Measurements from ENCODE around the gene CKB. TPM values are rescaled to one million over a fixed set of nuclear protein-coding genes. Genes with fewer than 3 reads are reported as not detected.
A peak's percentile ranks its signal among the peaks of the same experiment; 100 is the strongest.

CKB gene
- total RNA-seq, 1 donor from 2014 or later = 178 TPM

DNA sequence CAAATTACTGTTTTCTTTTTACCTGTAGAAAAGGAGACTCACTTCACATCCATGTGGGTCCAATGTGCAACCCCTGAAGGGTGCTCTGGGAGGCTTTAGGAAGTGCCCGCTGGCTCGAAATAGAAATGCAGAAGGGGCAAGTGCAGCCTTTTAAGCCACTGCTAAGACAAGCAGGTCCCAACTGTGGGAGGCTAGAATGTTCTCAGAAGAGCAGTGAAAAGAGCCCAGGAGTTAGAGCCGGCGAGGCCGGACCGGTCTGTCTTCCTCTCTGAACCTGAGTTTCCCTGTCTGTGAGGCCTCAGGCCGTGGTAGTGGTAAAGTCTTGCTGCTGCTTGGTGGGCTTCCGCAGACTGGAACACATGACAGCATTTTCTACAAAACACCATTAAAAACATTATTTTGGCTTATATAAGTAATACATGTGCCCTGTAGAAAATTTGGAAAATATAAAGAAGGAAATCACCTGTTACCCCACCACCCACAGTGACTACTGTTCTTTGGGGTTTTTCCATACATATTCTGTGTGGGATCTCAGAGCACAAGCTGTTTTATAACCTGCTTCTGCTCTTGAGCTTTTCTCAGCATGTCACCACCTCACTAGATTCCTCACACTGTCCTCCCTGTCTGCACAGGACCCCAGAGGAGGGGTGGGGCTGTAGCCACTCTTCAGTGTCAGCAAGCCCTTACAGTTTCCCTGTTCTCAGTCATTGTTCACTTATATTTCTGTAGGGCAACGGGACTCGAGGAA is 6.0 kb downstream of the CKB start:
- no peak overlapping the region for H2AFZ ChIP-seq (ENCODE audit: low read depth, low read length)
- no peak overlapping the region for H3K27ac ChIP-seq (ENCODE audit: low read depth, low read length)

GRCh38 chr14:103514596-103515421 is 7.8 kb downstream of the CKB start:
- FAIRE-seq (no peak), DNase-seq (ENCODE audit: low read depth) (no peak)
- Mint-ChIP-seq H3K9me3 (ENCODE audit: unreplicated experiment) (no peaks in the 10 kb centered on the region), H3K4me3 (ENCODE audit: unreplicated experiment) (no peak overlapping the region), H3K27me3 (ENCODE audit: low read depth, unreplicated experiment) (no peaks in the 10 kb centered on the region), H3K27ac (ENCODE audit: unreplicated experiment) (no peak overlapping the region), H3K36me3 (ENCODE audit: low read depth, unreplicated experiment) (peaks cover 20% of the 10 kb centered on the region), H3K4me1 (ENCODE audit: low read depth, unreplicated experiment) (peaks cover 19% of the 10 kb centered on the region)
- no peak overlapping the region for H3K9ac ChIP-seq (ENCODE audit: low read length)
- peaks cover 28% of the 10 kb centered on the region for H3K4me1 ChIP-seq (ENCODE audit: insufficient read depth, low read length)
- no peaks in the 10 kb centered on the region for H3K79me2 ChIP-seq (ENCODE audit: insufficient read depth, low read length)
- H3K27me3 ChIP-seq (ENCODE audit: insufficient read depth, low read length) = no peaks in the 10 kb centered on the region
- peaks cover 61% of the 10 kb centered on the region for H4K20me1 ChIP-seq (ENCODE audit: insufficient read depth, low read length)
- peaks cover 5% of the 10 kb centered on the region for H3K36me3 ChIP-seq (ENCODE audit: insufficient read depth, low read length)
- no peak overlapping the region for H2AFZ ChIP-seq (ENCODE audit: low read depth, low read length)
- TF ChIP-seq EZH2 (IDR thresholded peaks at IDR 0.05; ENCODE audit: insufficient read depth, low read length) = no peak
- TF ChIP-seq, protein P1, sequence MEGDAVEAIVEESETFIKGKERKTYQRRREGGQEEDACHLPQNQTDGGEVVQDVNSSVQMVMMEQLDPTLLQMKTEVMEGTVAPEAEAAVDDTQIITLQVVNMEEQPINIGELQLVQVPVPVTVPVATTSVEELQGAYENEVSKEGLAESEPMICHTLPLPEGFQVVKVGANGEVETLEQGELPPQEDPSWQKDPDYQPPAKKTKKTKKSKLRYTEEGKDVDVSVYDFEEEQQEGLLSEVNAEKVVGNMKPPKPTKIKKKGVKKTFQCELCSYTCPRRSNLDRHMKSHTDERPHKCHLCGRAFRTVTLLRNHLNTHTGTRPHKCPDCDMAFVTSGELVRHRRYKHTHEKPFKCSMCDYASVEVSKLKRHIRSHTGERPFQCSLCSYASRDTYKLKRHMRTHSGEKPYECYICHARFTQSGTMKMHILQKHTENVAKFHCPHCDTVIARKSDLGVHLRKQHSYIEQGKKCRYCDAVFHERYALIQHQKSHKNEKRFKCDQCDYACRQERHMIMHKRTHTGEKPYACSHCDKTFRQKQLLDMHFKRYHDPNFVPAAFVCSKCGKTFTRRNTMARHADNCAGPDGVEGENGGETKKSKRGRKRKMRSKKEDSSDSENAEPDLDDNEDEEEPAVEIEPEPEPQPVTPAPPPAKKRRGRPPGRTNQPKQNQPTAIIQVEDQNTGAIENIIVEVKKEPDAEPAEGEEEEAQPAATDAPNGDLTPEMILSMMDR (IDR thresholded peaks at IDR 0.05; ENCODE audit: insufficient read depth, low read depth, low read length) = no peak
- no peak overlapping the region for H3K27ac ChIP-seq (ENCODE audit: low read depth, low read length)
- no peaks in the 10 kb centered on the region for H3K9me3 ChIP-seq (ENCODE audit: insufficient read depth, low read depth, low read length)
- H3K4me2 ChIP-seq (ENCODE audit: low read length) = no peak overlapping the region
- no peak overlapping the region for H3K4me3 ChIP-seq (ENCODE audit: insufficient read depth, low read depth, low read length)

More for the DNA sequence above, 6.0 kb downstream of the CKB start:
- H4K20me1 ChIP-seq (ENCODE audit: insufficient read depth, low read length) = peaks cover 66% of the 10 kb centered on the region
- H3K79me2 ChIP-seq (ENCODE audit: insufficient read depth, low read length) = no peaks in the 10 kb centered on the region
- no peak overlapping the region for H3K4me2 ChIP-seq (ENCODE audit: low read length)
- Mint-ChIP-seq H3K9me3 (ENCODE audit: unreplicated experiment) (no peaks in the 10 kb centered on the region), H3K4me1 (ENCODE audit: low read depth, unreplicated experiment) (peaks cover 21% of the 10 kb centered on the region), H3K27ac (ENCODE audit: unreplicated experiment) (peak overlapping the region; percentile 95), H3K27me3 (ENCODE audit: low read depth, unreplicated experiment) (no peaks in the 10 kb centered on the region), H3K4me3 (ENCODE audit: unreplicated experiment) (peak overlapping the region; percentile 27), H3K36me3 (ENCODE audit: low read depth, unreplicated experiment) (peaks cover 11% of the 10 kb centered on the region)
- FAIRE-seq (no peak), DNase-seq (ENCODE audit: low read depth) (no peak)
- H3K9ac ChIP-seq (ENCODE audit: low read length) = no peak overlapping the region
- H3K36me3 ChIP-seq (ENCODE audit: insufficient read depth, low read length) = no peaks in the 10 kb centered on the region
- no peaks in the 10 kb centered on the region for H3K9me3 ChIP-seq (ENCODE audit: insufficient read depth, low read depth, low read length)
- H3K4me3 ChIP-seq (ENCODE audit: insufficient read depth, low read depth, low read length) = no peak overlapping the region
- TF ChIP-seq EZH2 (IDR thresholded peaks at IDR 0.05; ENCODE audit: insufficient read depth, low read length) = no peak
- TF ChIP-seq, protein P1 (IDR thresholded peaks at IDR 0.05; ENCODE audit: insufficient read depth, low read depth, low read length) = no peak
- peaks cover 34% of the 10 kb centered on the region for H3K4me1 ChIP-seq (ENCODE audit: insufficient read depth, low read length)
- no peaks in the 10 kb centered on the region for H3K27me3 ChIP-seq (ENCODE audit: insufficient read depth, low read length)

Measured in astrocyte (in vitro differentiated cells and primary cell).